Embryonic facial prominence (tissue), 1 donor: ENCODE data around the gene ARAP2.

Experiments used
- DNase-seq: peaks from one replicate; pipeline ENCODE4 v3.0.0-alpha.2; 2016; ENCODE audit errors: extremely low spot score

Gene ARAP2

DNA sequence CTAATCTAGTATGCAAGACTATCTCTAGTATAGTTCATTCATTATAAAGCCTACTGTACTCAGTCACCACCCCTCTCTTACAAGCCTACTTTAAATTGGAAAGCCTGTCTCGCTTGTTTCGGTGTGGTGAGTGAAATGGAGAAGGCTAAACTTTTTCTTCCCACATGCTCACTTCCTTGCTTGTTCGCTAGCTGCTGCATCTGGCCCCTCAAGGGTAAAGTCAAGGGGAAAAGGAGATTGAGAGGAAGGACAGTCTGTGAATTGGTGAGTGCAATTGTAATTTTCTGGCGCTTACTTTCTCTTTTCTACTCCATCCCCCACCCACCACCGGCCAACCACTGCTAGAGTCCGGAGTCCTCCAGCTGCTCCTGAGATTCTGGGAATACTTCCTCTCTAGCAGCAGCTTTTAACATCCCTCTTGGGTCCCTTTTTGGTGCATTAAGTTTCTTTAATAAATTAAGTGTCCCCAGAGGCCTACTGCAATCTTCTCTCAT, 12.1 kb upstream of the ARAP2 start:
- DNase-seq: no peak

DNA sequence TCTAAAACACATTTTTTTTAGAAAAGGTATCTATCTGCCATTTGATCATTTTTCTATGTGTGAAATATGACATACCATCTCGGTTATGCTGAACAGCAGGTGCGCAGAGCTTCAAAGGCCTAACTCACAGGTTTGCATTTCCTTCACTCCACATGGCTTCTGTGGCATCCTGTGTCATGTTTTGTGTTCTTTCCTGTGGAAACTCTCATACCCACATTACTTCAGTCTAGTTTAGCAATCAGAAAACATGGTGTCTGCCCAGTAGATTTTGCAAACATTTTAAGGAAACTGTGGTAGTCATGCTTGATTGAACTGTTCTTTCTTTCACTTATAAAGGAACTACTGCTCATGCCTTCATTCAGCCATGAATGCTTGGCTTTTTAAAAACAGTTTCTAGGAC, 11.3 kb upstream of the ARAP2 start:
- DNase-seq: no peak

DNA sequence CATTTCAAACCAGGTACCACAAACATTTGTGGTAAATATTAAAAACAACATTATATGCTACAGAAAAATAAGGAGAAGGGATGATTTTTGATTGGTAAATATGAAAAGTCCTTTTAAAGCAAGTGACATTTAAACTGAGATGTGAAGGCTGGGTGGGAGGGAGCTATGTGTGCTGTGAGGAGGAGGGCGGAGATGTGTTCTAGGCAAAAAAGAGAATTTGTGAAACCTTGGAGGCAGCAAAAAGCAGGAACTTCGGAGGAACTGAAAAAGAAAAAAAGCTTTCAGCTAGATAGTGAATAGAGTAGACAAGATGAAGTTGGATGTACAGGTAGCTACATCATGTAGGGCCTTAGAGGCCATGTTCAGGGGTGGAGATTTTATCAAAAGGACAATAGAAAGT, 10.1 kb upstream of the ARAP2 start:
- no peak for DNase-seq

DNA sequence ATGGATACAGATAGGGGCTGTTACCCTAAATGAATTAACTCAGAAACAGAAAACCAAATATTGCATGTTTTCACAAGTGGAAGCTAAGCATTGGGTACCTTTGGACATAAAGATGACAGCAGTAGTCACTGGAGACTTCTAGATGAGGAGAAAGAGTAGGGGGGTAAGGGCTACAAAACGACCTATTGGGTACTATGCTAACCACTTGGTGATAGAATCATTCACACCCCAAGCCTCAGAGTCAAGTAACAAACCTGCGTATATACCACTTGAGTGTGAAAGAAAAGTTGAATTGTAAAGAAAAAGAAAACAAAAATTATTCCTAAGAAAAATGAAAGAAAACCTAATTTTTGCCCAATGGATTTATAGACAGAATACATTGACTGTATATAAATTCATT, 7.7 kb upstream of the ARAP2 start:
- no peak for DNase-seq

DNA sequence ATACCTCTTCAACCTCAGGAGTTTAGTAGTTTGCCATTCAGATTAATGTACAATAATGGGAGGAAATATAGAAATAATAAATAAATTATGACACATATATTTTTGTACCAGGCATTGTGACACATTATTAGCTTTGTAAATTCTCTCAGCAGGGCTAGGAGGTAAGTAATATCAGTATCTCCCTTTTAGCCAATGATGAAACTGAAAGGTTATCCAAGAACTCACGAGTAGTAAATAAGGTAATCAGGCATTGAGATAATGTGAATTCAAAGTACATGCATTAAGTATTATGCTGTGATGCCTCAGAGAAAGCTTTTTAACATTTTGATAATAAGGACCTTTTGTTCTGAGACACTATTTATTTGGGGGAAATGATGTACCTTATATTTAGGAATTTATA, 5.3 kb upstream of the ARAP2 start:
- DNase-seq: no peak

DNA sequence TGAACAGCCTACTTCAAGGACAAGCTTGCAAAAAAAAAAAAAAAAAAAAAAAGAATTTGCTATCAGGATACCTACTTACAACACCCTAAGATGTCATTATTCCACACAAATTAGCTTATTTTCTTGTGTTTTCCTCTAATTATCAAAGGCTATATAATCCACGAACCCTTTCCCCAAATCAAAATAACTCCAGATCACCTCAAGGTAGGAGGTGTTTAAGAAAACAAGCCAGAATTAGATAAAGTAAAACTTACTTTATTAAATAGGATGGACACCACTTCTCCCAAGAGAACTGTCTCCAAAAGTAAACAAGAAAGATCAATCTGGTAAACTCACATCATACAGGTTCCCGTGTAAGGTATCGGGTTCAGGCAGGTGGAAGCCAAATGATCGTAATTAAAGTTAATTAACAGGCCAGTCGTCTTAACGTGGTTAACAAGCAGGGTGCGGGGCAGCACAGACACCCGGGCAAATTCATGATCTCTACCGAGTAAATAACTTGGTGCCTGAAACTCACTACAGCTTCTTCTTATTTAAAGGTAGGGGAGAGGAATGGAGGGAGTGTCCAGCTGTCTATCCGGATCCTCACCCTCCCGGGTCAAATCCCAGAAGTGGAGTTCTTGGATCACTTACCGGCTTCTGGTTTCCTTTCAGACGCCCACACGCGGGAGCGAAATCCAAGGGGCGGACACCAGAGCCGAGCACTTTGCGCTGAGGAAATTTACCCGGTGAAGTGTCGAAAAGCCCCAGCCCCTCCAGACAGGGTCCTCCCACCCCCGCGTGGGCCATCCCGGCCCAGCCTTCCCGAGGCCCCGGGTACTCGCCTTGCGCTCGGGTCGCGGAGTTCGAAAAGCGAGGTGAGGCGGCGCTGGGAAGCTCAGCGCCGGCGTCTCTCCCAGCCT, 708 bp downstream of the ARAP2 start:
- no peak for DNase-seq

DNA sequence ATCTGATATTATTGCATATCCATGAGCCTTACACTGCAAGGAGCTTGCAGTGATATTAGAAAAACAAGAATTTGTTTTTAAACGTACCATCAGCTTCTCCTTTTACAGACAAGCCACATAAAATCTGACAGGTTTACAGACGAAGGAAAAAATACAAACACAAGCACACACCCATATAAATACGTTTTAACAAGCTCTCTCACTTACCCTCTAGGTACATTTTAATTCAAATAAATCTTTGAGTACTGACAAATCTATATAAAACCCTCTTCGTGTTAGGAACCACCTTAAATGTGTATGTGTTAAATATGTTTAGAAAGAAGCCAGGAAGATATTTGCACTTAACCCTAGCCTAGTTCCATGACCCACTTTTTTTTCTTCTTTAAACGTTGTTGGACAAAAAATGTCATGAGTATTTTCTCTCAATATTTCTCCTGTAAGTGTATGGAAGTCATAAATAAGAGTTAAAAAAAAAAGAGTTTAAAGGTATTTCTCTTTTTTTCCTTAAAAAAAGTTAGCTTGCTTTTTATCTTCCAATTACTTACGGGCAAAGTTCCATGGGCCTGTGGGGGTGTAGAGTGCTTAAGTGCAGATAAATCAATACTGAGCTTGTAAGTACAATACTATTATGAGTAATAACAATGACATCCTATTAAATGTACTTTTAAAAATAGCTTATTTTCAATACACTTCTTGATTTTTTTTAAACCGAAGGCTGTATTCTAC, 1.5 kb downstream of the ARAP2 start:
- DNase-seq: no peak

DNA sequence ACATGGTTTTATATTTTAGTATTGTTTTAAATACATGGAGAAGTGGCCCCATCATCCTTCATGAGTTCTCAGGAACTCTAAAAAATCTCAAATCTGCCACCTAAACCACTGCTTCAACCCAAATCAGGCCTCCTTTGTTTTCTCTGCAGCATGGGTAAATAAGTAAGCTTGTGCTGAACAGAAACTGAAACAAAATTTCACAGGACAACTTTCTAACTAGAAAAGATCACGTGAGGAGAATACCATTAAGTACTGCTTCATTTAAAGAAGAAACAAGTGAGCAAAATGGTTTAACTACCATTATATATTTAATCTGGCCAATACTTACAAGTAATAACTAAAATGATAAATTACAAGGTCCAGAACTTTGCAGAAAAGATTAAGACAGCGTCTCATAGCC, 2.5 kb downstream of the ARAP2 start:
- DNase-seq: no peak

DNA sequence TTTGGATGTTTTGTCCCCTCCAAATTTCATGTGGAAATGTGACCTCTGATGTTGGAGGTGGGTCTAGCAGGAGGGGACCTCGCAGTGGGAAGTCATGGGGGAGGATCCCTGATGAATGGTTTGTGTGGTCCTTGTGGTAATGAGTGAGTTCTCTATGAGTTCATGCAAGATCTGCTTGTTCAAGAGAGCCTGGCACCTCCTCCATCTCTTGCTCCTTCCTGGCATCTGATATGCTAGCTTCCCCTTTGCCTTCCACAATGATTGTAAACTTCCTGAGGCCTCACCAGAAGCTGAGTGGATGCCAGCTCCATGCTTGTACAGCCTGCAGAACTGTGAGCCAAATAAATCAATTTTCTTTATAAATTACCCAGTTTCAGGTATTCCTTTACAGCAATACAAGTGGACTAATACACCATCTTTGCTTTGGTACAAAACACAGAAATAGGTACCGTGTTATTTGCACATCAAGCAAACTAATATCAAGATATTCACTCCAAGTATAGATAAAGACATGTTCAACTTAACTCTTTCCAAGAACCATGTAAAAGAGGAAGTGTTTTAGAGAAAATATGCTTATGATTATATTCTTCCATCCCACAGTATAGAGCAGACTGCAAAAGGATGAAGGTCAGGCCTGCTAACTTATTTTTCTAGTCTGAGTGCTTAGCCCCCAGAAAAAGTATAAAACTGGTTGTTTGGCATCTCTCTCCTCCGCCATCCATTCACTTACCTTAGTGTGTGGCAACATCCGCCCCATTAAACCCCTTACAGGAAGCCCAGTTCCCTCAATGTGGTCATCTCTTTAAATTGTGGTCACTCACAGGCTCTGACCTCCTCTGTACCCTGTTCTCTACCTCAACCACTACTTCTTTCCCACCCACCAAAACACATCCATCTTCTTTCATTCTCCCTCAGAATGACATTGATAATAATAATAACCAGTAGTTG, 6.7 kb downstream of the ARAP2 start:
- no peak for DNase-seq

DNA sequence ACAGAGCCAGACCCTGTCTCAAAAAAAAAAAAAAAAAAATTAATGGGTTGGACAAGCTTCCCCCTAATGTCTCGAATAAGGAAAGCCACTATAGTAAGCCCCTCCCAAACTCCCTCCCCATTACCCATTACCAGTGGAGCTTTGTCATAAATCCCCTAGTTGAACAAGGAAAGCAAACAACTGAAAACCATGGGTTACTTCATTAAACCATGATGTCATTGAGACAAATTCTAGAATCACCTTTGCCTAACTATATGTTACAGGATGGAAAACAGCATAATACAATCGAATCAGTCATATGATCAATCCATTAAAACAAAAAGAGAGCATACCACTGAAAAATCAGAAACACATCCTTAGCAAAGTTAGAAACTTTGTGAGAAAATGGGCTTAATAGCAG, 8.2 kb downstream of the ARAP2 start:
- DNase-seq: no peak

DNA sequence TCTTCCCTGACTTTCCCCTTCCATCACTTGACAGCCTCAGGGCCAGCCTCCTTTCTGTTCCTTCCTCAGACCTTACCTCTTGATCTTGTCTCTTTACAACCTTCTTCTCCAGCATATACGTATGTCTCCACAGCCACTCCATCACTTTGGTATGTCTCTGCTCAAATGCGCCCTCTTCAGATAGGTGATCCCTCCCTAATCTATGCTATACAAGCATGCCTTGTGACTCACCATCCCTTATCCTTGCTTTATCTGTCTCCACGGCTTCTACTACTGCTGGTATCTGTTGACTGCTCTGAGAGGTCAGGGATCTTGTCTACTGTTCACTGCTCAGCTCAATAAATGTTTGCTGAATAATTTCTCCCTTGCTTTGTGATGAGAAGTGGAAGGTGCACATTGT, 9.0 kb downstream of the ARAP2 start:
- DNase-seq: no peak

DNA sequence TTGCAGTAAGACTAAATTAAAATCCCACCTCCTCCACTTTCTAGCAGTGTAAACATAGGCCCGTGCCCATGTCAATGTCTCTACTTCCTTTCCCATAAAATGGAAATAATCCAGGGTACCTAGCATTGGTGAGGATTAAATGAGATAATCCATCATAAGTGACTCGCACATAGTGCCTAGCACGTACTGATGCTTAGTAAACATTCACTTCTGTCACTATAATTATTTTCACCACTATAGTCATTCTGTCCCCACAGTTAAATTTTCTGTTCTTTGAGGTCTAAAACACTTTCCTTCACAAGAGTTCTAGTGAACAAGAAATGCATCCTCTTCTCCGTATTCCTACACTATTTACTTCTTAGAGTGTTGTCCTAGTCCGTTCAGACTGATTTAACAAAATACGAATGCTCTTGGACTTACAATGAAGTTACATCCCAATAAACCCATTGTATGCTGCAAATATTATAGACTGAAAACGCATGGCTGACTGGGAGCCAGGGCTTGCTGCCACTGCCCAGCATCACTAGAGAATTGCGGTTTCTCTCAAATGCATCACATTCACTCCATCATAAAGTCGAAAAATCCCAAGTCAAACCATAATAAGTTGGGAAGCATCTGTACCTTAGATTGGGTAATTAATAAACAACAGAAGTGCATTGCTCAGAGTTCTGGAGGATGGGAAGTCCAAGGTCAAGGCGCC, 10.6 kb downstream of the ARAP2 start:
- no peak for DNase-seq

DNA sequence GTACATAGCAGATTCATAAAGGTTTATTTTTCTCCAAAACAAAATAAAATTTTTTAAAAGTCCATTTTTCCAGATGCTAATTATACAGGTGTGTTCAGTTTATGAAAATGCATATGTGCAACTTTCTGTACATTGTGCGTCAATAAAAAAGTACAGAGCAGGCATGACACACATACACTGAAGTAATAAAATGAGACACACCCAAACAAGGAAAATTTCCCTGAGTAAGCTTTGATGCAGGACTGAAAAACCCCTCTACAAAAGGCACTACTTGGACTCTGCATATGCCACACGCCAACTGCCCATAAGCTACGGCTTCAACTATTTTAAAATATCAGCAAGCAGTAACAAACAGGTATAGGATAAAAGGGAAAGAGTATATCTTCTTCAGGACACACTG, 13.8 kb downstream of the ARAP2 start:
- DNase-seq: no peak

DNA sequence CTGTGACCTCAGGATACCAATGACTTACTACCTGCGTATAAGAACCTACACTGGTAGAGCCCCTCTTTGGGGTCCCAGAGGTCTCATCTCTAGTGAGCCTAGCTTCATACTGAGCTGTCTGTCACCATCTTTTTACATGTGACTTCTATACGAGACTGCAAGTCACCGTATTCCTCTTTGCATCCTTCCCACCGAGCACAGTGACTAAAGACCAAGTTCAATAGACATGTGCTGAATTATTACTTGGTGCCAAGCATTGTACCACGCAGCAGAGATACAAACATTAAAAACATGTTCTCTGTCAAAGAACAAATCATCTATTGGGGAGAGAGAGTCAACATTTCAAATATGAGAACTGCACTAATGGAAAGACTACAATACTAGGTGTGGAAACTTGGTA, 16.4 kb downstream of the ARAP2 start:
- no peak for DNase-seq

DNA sequence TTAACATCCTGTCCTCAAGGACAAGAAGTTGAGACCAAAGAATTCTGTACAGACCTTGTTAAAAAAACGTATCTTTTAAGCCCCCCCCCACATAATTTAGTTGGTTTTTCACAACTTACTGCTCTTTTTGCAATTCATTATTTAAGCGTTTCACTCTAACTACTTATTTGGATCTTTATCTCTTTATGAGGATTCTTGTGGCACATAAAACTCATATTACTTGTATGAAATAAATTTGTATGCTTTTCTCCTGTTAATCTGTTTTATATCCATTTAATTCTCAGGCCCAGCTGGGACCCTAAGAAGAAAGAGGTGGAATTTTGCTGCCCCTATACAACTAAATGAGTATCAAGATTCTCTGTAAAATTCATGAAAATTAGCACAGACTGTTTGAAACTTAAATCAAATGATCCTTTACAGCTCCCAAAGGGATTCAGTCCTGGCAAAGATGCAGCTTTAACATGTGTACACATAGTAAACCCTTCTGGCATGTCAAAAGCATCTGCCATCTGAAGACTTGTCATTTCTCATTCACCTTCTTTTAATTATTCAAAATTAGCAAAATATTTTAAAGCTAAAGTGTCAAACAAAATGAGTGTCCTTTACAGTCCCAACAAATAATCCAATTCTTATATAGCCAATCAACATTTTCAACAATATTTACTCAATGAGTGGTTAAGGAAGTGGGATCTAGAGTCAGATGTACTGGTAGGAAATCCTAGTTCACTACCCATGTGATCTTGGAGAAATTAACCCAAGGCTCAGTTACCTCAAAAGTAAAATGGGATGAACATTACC, 17.7 kb downstream of the ARAP2 start:
- no peak for DNase-seq

DNA sequence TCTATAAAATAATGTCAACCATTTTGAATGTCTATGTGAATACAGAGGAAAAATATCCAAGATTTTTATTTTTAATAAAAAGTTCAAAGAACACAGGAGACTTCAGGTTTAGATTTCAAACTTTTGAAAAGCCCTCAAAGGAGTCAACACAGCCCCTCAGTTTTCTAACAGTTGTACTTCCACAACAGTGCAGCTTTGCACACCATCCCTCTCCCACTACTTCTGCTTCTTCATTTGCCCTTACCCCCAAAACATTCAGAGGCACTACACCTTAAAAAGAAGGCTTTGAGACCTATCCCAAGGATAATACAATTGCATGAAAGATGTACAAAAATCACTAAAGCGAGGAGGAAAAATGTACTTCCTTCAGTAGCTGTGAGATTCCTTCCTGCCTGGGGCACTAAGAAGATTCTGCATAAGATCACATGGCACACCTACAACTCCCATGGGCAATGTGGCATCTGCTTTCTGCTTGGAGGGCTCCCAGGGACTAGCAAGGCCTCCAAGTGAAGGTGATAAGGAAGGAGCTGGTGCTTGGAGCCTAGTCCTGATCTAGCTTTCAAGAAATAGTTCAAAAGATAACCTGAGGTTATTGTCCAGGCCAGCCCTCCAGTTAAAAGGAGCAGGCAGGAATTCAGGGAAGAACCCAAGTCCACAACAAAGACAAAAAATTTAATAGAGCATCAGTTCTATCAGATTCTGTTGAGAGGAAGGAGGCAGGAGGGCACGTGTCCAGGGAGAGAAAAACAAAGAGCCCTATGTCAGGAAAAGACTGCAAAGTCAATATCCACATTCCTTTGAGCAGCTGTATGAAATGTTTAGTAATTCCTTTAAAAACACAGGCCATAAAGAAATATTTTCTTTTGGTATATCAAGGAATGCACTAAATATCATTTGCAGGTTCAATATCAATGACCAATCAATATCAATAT, 19.1 kb downstream of the ARAP2 start:
- DNase-seq: no peak

DNA sequence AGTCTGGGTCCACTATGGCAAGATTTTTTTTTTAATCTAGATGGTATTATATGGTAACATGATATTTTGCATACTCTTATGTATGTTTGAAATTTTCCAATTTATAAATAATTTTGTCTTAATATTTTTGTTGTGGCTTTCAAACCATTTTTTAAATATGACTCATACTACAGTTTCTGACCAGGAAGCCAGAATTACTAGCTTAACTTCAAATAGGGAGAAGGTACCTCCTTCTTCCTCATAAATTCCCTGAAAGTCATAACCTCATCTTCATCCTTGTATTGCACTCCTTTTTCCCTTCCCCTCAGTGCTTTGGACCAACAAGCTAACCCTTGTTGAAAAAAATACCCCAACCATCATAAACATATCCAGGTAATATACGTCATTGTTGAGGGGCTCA, 21.6 kb downstream of the ARAP2 start:
- DNase-seq: no peak

DNA sequence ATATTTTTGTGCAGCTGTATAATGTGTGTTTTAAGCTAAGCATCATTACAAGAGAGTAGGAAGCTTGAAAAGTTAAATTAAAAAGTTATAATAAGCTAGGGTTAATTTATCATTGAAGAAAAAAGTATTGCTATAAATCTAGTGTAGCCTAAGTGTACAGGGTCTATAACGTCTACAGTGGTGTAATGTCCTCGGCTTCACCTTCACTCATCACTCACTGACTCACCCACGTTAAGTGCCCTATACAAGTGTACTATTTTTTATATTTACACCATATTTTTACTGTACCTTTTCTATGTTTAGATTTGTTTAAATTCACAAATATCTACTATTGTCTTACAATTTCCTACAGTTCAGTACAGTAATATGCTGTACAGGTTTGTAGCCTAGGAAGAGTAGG, 23.5 kb downstream of the ARAP2 start:
- DNase-seq: no peak

DNA sequence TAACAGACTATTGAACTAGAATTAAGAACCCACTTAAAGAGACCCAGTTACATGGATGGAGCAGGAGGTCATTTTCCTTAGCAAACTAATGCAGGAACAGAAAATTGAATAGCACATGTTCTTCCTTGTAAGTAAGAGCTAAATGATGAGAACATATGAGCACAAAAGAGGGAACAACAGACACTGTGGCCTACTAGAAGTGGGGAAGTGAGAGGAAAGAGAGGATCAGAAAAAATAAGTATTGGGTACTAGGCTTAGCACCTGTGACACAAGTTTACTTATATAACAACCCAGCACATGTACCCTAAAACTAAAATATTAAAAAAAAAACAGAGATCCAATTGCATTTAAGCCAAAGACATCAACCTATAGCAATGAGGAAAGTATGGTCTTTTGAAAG, 26.2 kb downstream of the ARAP2 start:
- no peak for DNase-seq
